GM12878 (cell line): Measurements from ENCODE around the gene ZFAND2A. TPM values are rescaled to one million over a fixed set of nuclear protein-coding genes. Genes with fewer than 3 reads are reported as not detected.

Experiments used
- ATAC-seq: fragments of 200-7000 bp; cut with Tn5 transposase; 3 replicates; pipeline ENCODE4 v1.9.1; 2020; ENCODE audit warnings: mild to moderate bottlenecking, moderate library complexity
- BruUV-seq: library from RNA; stranded (reverse); fragments of 400-500 nt; replicated peaks from 2 replicates; lab custom pipeline; 2021; lab: Mats Ljungman, UMichigan
- CTCF ChIA-PET: fragments of 300-600 bp; sonication (Branson Sonifier 250); formaldehyde crosslinking; extraction: SDS; loops from one replicate; lab custom pipeline; 2021; ENCODE audit warnings: inconsistent platforms; lab: Yijun Ruan, JAX
- POLR2A ChIA-PET: fragments of 350-600 bp; formaldehyde crosslinking; extraction: SDS; loops from one replicate; lab custom pipeline; 2021; ENCODE audit warnings: inconsistent platforms; lab: Charles Lee
- RAD21 ChIA-PET: fragments of 300-600 bp; sonication (Branson Sonifier 250); formaldehyde crosslinking; loops from one replicate; lab custom pipeline; 2023; ENCODE audit warnings: antibody characterized with exemption; ENCODE audit not compliant: unreplicated experiment; lab: Charles Lee
- SMC1A ChIA-PET: fragments of 300-600 bp; sonication (Branson Sonifier 250); formaldehyde crosslinking; loops from one replicate; lab custom pipeline; 2023; ENCODE audit not compliant: unreplicated experiment, uncharacterized antibody; lab: Charles Lee
- DNase-seq: peaks from one replicate; pipeline ENCODE4 v3.0.0-alpha.2; 2011; ENCODE audit warnings: low read depth, low spot score
- FAIRE-seq: peaks from 3 replicates; lab custom pipeline; 2011; peaks lifted over from hg19 to GRCh38; lab: Jason Lieb, UNC
- H2AFZ ChIP-seq: 2 replicates; pipeline ENCODE4 v1.6.0; 2011; ENCODE audit warnings: low read depth, low read length, control low read depth; ENCODE audit not compliant: control insufficient read depth
- H3K27ac ChIP-seq: 2 replicates; pipeline ENCODE4 v1.5.1; 2011; ENCODE audit warnings: control low read depth; ENCODE audit not compliant: control insufficient read depth, insufficient read depth
- H3K27me3 ChIP-seq, 2 experiments: replicated peaks in 1 of 2; 2 replicates each; pipeline versions ENCODE4 v1.6.0 to v1.6.1; 2011; ENCODE audit warnings: low read length in 1 of 2; ENCODE audit not compliant: control insufficient read depth in 2 of 2, insufficient read depth in 2 of 2
- H3K36me3 ChIP-seq, 2 experiments: 2 replicates each; pipeline ENCODE4 v1.5.1; 2011; ENCODE audit warnings: low read length in 1 of 2; ENCODE audit not compliant: control insufficient read depth in 2 of 2, insufficient read depth in 2 of 2
- H3K4me1 ChIP-seq: 2 replicates; pipeline ENCODE4 v1.6.1; 2011; ENCODE audit warnings: mild to moderate bottlenecking, low read length, moderate library complexity, mixed read lengths; ENCODE audit not compliant: control insufficient read depth, insufficient read depth
- H3K4me2 ChIP-seq: 2 replicates; pipeline ENCODE4 v1.6.0; 2011; ENCODE audit warnings: control low read depth; ENCODE audit not compliant: control insufficient read depth, insufficient read depth
- H3K4me3 ChIP-seq: fragments of 200-600 bp; sonication (generic); 2 replicates; pipeline ENCODE4 v1.5.1; 2016
- H3K79me2 ChIP-seq: 2 replicates; pipeline ENCODE4 v1.6.0; 2011; ENCODE audit warnings: low read length; ENCODE audit not compliant: control insufficient read depth, insufficient read depth
- H3K9ac ChIP-seq: 2 replicates; pipeline ENCODE4 v1.8.0; 2011; ENCODE audit warnings: low read length, control low read depth, mixed read lengths; ENCODE audit not compliant: control insufficient read depth, insufficient read depth
- H3K9me3 ChIP-seq: replicated peaks from 3 replicates; pipeline ENCODE4 v1.5.1; 2011; ENCODE audit warnings: mild to moderate bottlenecking, low read length; ENCODE audit not compliant: control insufficient read depth, insufficient read depth
- H4K20me1 ChIP-seq: 2 replicates; pipeline ENCODE4 v1.6.0; 2011; ENCODE audit not compliant: control insufficient read depth, insufficient read depth
- CHD1 ChIP-seq: IDR thresholded peaks from 2 replicates; pipeline ENCODE4 v1.6.1; 2012; ENCODE audit warnings: low read depth, low read length, improper control_type of control experiment
- EZH2 ChIP-seq: IDR thresholded peaks from 2 replicates; pipeline ENCODE4 v1.6.1; 2012; ENCODE audit warnings: low read depth, mild to moderate bottlenecking, control low read depth, inconsistent platforms, low read length, borderline replicate concordance; ENCODE audit not compliant: control insufficient read depth
- IRF4 ChIP-seq: IDR thresholded peaks from 2 replicates; pipeline ENCODE4 v1.6.1; 2011; ENCODE audit warnings: low read depth, low read length
- MTA2 ChIP-seq: fragments of 450-650 bp; IDR thresholded peaks from 2 replicates; pipeline ENCODE4 v1.6.1; 2016; ENCODE audit warnings: low read depth, mild to moderate bottlenecking, moderate library complexity
- NBN ChIP-seq: fragments of 450-650 bp; IDR thresholded peaks from 2 replicates; pipeline ENCODE4 v1.6.1; 2016
- NR2F1 ChIP-seq: fragments of 450-650 bp; conservative IDR thresholded peaks from 2 replicates; pipeline ENCODE4 v1.6.1; 2017; ENCODE audit warnings: mild to moderate bottlenecking
- NRF1 ChIP-seq: conservative IDR thresholded peaks from 2 replicates; pipeline ENCODE4 v1.6.1; 2011; ENCODE audit warnings: mild to moderate bottlenecking, low read depth, low read length, improper control_type of control experiment
- PML ChIP-seq: IDR thresholded peaks from 2 replicates; pipeline ENCODE4 v1.6.1; 2012; ENCODE audit warnings: low read length, inconsistent platforms
- TAF1 ChIP-seq: IDR thresholded peaks from 2 replicates; pipeline ENCODE4 v1.6.1; 2011; ENCODE audit warnings: mild to moderate bottlenecking, low read depth, low read length, borderline replicate concordance
- ZNF384 ChIP-seq: IDR thresholded peaks from 2 replicates; pipeline ENCODE4 v1.6.1; 2012; ENCODE audit warnings: low read depth, mild to moderate bottlenecking, low read length, improper control_type of control experiment, borderline replicate concordance
- ZSCAN29 ChIP-seq: fragments of 450-650 bp; IDR thresholded peaks from 2 replicates; pipeline ENCODE4 v1.6.1; 2017; ENCODE audit warnings: mild to moderate bottlenecking, moderate library complexity
- WGBS: methylation state at CpG from one replicate; pipeline ENCODE4 v1.1.6; 2016; ENCODE audit warnings: low lambda C conversion rate; ENCODE audit not compliant: insufficient replicate concordance, insufficient coverage; ENCODE audit errors: missing lambda C conversion rate; 5-methylcytosine and 5-hydroxymethylcytosine counted together
- in situ Hi-C: fragments of 300-500 bp; cut with MboI; formaldehyde crosslinking; loops from 9 replicates; pipeline ENCODE4 v1.14.3; 2018; ENCODE audit warnings: mixed read lengths
- intact Hi-C: fragments of 100-400 bp; cut with micrococcal nuclease; formaldehyde crosslinking; loops from one replicate; pipeline ENCODE4 v1.14.2; 2022; ENCODE audit not compliant: unreplicated experiment
- polyA plus RNA-seq, 11 experiments: library from polyadenylated mRNA; depleted of rRNA in 4 of 11; unstranded in 6 of 11; stranded (reverse) in 5 of 11; fragments of >200 nt; fragmentation: Nextera tagmentation in 4 of 11; fragmentation: Illumina TruSeq in 1 of 11; extraction: Ambion mirVana in 4 of 11; extraction: Trizol in 1 of 11; gene quantifications; 1 replicate in 1 of 11; 2 replicates in 10 of 11; pipeline versions ENCODE4 v1.2.1 to v1.2.3, GENCODE V29; 2011 to 2016; ENCODE audit warnings: inconsistent platforms in 2 of 11, missing spikeins in 2 of 11, low read depth in 1 of 11
- total RNA-seq, 4 experiments: library from RNA; depleted of rRNA in 3 of 4; stranded (reverse); fragments of >200 nt in 3 of 4; fragmentation: Illumina TruSeq in 1 of 4; extraction: Trizol in 1 of 4; gene quantifications; 2 replicates each; pipeline versions ENCODE4 v1.2.1 to v1.2.3, GENCODE V29; 2013 to 2021
- TF ChIP-seq, protein P1 (sequence below): fragments of 450-650 bp; IDR thresholded peaks from 2 replicates; pipeline ENCODE4 v1.6.1; 2016; ENCODE audit warnings: mild to moderate bottlenecking, moderate library complexity, borderline replicate concordance
- TF ChIP-seq, protein P2 (sequence below): IDR thresholded peaks from 2 replicates; pipeline ENCODE4 v1.6.1; 2012; ENCODE audit warnings: low read depth, low read length, improper control_type of control experiment
- TF ChIP-seq, protein P3 (sequence below): IDR thresholded peaks from 2 replicates; pipeline ENCODE4 v1.6.1; 2012; ENCODE audit warnings: low read depth, low read length, improper control_type of control experiment

ZFAND2A gene
- total and polyA plus RNA-seq, 10 of the 15 experiments (the other 5 are each of a cell fraction or from before 2014, with no cell fraction given): 14.8 to 39.9 (median 20.8) TPM

DNA sequence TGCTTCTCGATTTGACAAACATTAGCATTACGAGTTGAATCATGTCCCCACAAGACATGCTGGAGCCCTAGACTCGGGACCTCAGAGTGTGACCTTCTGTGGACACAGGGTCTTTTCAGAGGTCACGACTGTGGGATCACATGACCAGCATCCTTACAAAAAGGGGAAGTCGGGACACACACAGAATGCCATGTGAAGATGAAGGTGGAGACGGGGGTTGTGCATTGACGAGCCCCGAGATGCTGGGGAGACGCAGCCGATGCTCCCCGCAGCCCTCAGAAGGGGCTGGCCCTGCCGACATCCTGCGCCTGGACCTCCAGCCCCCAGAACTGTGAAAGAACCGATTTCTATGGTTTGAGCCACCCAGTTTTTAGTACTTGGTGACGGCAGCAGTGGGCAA lies 7.5 kb downstream of the ZFAND2A start:
- no peak overlapping the region for H3K9ac ChIP-seq
- FAIRE-seq: no peak
- no peak overlapping the region for H3K4me2 ChIP-seq
- no peak for DNase-seq
- ATAC-seq: no peak
- no peaks in the 10 kb centered on the region for H3K27me3 ChIP-seq
- H3K4me3 ChIP-seq: no peak overlapping the region
- CTCF ChIA-PET: interaction anchor here (1.0 to 1.1 kb wide), 2 partner anchors 24 to 66 kb away, joined by 6 read pairs; no protein-coding TSS in a partner anchor
- SMC1A ChIA-PET: interaction anchor here (1.1 kb wide), 1 partner anchor 49 kb away, joined by 5 read pairs; no protein-coding TSS in a partner anchor
- in situ Hi-C loops: no loop called here
- TF ChIP-seq TAF1: no peak
- TF ChIP-seq ZNF384: no peak
- no peak for TF ChIP-seq MTA2
- TF ChIP-seq, protein P1, sequence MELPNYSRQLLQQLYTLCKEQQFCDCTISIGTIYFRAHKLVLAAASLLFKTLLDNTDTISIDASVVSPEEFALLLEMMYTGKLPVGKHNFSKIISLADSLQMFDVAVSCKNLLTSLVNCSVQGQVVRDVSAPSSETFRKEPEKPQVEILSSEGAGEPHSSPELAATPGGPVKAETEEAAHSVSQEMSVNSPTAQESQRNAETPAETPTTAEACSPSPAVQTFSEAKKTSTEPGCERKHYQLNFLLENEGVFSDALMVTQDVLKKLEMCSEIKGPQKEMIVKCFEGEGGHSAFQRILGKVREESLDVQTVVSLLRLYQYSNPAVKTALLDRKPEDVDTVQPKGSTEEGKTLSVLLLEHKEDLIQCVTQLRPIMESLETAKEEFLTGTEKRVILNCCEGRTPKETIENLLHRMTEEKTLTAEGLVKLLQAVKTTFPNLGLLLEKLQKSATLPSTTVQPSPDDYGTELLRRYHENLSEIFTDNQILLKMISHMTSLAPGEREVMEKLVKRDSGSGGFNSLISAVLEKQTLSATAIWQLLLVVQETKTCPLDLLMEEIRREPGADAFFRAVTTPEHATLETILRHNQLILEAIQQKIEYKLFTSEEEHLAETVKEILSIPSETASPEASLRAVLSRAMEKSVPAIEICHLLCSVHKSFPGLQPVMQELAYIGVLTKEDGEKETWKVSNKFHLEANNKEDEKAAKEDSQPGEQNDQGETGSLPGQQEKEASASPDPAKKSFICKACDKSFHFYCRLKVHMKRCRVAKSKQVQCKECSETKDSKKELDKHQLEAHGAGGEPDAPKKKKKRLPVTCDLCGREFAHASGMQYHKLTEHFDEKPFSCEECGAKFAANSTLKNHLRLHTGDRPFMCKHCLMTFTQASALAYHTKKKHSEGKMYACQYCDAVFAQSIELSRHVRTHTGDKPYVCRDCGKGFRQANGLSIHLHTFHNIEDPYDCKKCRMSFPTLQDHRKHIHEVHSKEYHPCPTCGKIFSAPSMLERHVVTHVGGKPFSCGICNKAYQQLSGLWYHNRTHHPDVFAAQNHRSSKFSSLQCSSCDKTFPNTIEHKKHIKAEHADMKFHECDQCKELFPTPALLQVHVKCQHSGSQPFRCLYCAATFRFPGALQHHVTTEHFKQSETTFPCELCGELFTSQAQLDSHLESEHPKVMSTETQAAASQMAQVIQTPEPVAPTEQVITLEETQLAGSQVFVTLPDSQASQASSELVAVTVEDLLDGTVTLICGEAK: no peak
- no peak for TF ChIP-seq EZH2
- no peak for TF ChIP-seq NBN
- no peak for TF ChIP-seq NRF1
- TF ChIP-seq NR2F1: no peak
- TF ChIP-seq, protein P2, sequence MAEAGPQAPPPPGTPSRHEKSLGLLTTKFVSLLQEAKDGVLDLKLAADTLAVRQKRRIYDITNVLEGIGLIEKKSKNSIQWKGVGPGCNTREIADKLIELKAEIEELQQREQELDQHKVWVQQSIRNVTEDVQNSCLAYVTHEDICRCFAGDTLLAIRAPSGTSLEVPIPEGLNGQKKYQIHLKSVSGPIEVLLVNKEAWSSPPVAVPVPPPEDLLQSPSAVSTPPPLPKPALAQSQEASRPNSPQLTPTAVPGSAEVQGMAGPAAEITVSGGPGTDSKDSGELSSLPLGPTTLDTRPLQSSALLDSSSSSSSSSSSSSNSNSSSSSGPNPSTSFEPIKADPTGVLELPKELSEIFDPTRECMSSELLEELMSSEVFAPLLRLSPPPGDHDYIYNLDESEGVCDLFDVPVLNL: no peak
- no peak for TF ChIP-seq IRF4
- TF ChIP-seq ZSCAN29: no peak
- TF ChIP-seq, protein P3, sequence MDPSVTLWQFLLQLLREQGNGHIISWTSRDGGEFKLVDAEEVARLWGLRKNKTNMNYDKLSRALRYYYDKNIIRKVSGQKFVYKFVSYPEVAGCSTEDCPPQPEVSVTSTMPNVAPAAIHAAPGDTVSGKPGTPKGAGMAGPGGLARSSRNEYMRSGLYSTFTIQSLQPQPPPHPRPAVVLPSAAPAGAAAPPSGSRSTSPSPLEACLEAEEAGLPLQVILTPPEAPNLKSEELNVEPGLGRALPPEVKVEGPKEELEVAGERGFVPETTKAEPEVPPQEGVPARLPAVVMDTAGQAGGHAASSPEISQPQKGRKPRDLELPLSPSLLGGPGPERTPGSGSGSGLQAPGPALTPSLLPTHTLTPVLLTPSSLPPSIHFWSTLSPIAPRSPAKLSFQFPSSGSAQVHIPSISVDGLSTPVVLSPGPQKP: no peak
- TF ChIP-seq PML: no peak
- TF ChIP-seq CHD1: no peak
- no peak overlapping the region for H3K27ac ChIP-seq
- no peaks in the 10 kb centered on the region for H4K20me1 ChIP-seq
- RAD21 ChIA-PET: interaction anchor here (1.3 to 1.4 kb wide), 3 partner anchors 10 to 50 kb away, joined by 4 to 5 read pairs (median 5); no protein-coding TSS in a partner anchor
- H3K4me1 ChIP-seq: peaks cover 7% of the 10 kb centered on the region
- POLR2A ChIA-PET: interaction anchor here (0.5 to 1.5 kb wide), 5 partner anchors 8 to 17 kb away, joined by 3 to 6 read pairs (median 5); partner anchors contain the start of gene ZFAND2A
- intact Hi-C loops: no loop called here
- no TSS peak for BruUV-seq
- 96% methylated on average over 15 of the region's 15 CpGs for WGBS
- H3K36me3 ChIP-seq: peaks cover 16 to 22% of the 10 kb centered on the region in 2 experiments
- H3K79me2 ChIP-seq: peaks cover 9% of the 10 kb centered on the region
- H2AFZ ChIP-seq: no peak overlapping the region
- H3K9me3 ChIP-seq: no peaks in the 10 kb centered on the region
